ENCODE measurements around the gene PPIB.

Gene PPIB

GRCh38 chr15:64133623-64134344 is 29.0 kb downstream of the PPIB start:
- no peak for TF ChIP-seq CTCF (IDR thresholded peaks at IDR 0.05; ENCODE audit: insufficient read depth, low read length, poor library complexity, severe bottlenecking)
- Histone ChIP-seq H3K4me3 (replicated peaks; ENCODE audit: low read depth, low read length) (no peak overlapping the region), H3K36me3 (ENCODE audit: control insufficient read depth, insufficient read depth, low read length) (peaks cover 59% of the 10 kb centered on the region), H3K27me3 (replicated peaks; ENCODE audit: control insufficient read depth, insufficient read depth, low read length) (no peaks in the 10 kb centered on the region)
- no peak for DNase-seq (ENCODE audit: extremely low read depth, insufficient read length)

- Histone ChIP-seq H3K4me3 (replicated peaks; ENCODE audit: low read depth, low read length) (no peak overlapping the region), H3K27me3 (replicated peaks; ENCODE audit: control insufficient read depth, insufficient read depth, low read length) (no peaks in the 10 kb centered on the region), H3K36me3 (ENCODE audit: control insufficient read depth, insufficient read depth, low read length) (peaks cover 56% of the 10 kb centered on the region)
- DNase-seq (ENCODE audit: extremely low read depth, insufficient read length) = no peak
- no peak for TF ChIP-seq CTCF (IDR thresholded peaks at IDR 0.05; ENCODE audit: insufficient read depth, low read length, poor library complexity, severe bottlenecking)
Observed at GRCh38 chr15:64132217-64132616, 30.6 kb downstream of the PPIB start.

GRCh38 chr15:64131547-64131946 is 31.3 kb downstream of the PPIB start:
- H3K4me3 ChIP-seq (replicated peaks; ENCODE audit: low read depth, low read length) = no peak overlapping the region
- peaks cover 51% of the 10 kb centered on the region for H3K36me3 ChIP-seq (ENCODE audit: control insufficient read depth, insufficient read depth, low read length)
- no peak for TF ChIP-seq CTCF (IDR thresholded peaks at IDR 0.05; ENCODE audit: insufficient read depth, low read length, poor library complexity, severe bottlenecking)

GRCh38 chr15:64130159-64130558 is 32.7 kb downstream of the PPIB start:
- TF ChIP-seq CTCF (IDR thresholded peaks at IDR 0.05; ENCODE audit: insufficient read depth, low read length, poor library complexity, severe bottlenecking) = no peak
- H3K27me3 ChIP-seq (replicated peaks; ENCODE audit: control insufficient read depth, insufficient read depth, low read length) = no peaks in the 10 kb centered on the region
- DNase-seq (ENCODE audit: extremely low read depth, insufficient read length) = no peak
- no peak overlapping the region for H3K4me3 ChIP-seq (replicated peaks; ENCODE audit: low read depth, low read length)
- peaks cover 48% of the 10 kb centered on the region for H3K36me3 ChIP-seq (ENCODE audit: control insufficient read depth, insufficient read depth, low read length)

More at GRCh38 chr15:64131547-64131946, 31.3 kb downstream of the PPIB start:
- H3K27me3 ChIP-seq (replicated peaks; ENCODE audit: control insufficient read depth, insufficient read depth, low read length) = no peaks in the 10 kb centered on the region
- DNase-seq (ENCODE audit: extremely low read depth, insufficient read length) = no peak

GRCh38 chr15:64127521-64128270 is 35.1 kb downstream of the PPIB start:
- Histone ChIP-seq H3K27me3 (replicated peaks; ENCODE audit: control insufficient read depth, insufficient read depth, low read length) (no peaks in the 10 kb centered on the region), H3K4me3 (replicated peaks; ENCODE audit: low read depth, low read length) (no peak overlapping the region), H3K36me3 (ENCODE audit: control insufficient read depth, insufficient read depth, low read length) (peaks cover 31% of the 10 kb centered on the region)
- no peak for DNase-seq (ENCODE audit: extremely low read depth, insufficient read length)
- no peak for TF ChIP-seq CTCF (IDR thresholded peaks at IDR 0.05; ENCODE audit: insufficient read depth, low read length, poor library complexity, severe bottlenecking)

Measured in GM06990 (cell line).